NCI-H460 (cell line): ENCODE measurements around the gene WNK1. TPM values are rescaled to one million over a fixed set of nuclear protein-coding genes. Genes with fewer than 3 reads are reported as not detected.
A peak's percentile ranks its signal among the peaks of the same experiment; 100 is the strongest.
"Not testable (repeated sequence)": the region's sequence is repeated elsewhere in the genome, so short reads cannot be mapped to it uniquely, and the experiment has no call there.

Experiments used
- DNase-seq: peaks from one replicate; pipeline ENCODE4 v3.0.0-alpha.2; 2016; ENCODE audit warnings: low read depth; ENCODE audit errors: extremely low read depth
- total RNA-seq: library from RNA; depleted of rRNA; stranded (reverse); fragments of >200 nt; shearing (Covaris generic); gene quantifications from 2 replicates; pipeline ENCODE4 v1.2.3, GENCODE V29; 2014

The WNK1 gene
- total RNA-seq, 1 experiment from 2014 or later = 49.0 TPM

- no peak for DNase-seq
Measured at GRCh38 chr12:739349-739748, 13.0 kb upstream of the WNK1 start.

- no peak for DNase-seq
Measured at GRCh38 chr12:740921-741320, 11.5 kb upstream of the WNK1 start.

- DNase-seq = no peak
Measured at GRCh38 chr12:749751-750270, 2.6 kb upstream of the WNK1 start.

- DNase-seq = no peak
Measured at GRCh38 chr12:750366-751191, 1.8 kb upstream of the WNK1 start.

- DNase-seq = peak; percentile 91
Measured at GRCh38 chr12:751192-751998, 984 bp upstream of the WNK1 start.

GRCh38 chr12:752695-753610 lies 574 bp downstream of the WNK1 start:
- peak; percentile 47 for DNase-seq

GRCh38 chr12:753611-754472 lies 1.5 kb downstream of the WNK1 start:
- no peak for DNase-seq

DNA sequence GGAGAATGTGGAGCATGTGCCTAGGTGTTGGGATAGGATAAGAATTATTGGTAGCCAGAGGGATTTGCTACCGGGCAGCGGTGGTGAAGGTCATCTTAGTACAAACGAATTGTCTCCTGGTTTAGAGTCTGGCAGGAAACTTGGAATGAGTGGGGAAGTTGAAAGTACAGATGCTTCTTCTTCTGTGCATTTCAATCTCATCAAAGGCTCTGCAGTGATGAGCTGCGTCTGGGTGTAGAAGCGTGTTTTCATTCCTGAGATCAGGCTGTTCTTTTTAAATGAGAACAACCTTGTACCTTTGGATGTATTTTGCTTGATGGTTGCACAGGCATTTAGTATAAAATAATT lies 2.1 kb downstream of the WNK1 start:
- no peak for DNase-seq

DNA sequence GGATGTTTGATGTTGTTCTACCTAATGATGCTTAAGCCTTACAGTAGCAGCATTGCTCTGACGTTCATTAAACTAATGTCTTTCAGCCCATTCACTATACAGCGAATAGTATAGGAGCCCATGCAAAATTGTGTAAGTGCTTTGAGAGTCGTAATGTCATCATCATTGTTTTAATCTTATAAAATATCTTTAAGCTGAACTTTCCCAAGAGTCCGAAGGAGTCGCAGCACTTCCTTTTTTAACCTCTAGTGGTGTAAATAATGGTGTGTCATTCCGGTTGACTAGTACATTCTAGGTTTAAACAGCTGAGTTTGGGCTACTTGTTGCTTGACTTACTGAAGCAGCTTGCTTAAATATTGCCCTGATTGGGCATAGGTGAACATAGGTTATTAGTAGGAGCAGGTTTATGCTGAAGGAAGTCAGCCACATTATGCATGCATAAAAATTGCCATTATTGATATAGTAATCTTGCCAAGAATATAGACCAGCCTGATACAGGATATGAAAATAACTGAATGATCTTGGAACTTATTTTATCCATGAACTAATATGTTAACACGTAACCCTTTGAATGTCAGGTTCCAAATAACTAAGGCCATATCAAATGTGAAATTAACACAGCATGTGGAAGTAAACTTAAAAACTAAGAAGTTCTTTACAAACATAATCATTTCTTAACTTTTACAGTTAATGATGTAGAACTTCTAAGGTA lies 2.6 kb downstream of the WNK1 start:
- peak; percentile 49 for DNase-seq

GRCh38 chr12:759628-760027 lies 7.2 kb downstream of the WNK1 start:
- DNase-seq = no peak

DNA sequence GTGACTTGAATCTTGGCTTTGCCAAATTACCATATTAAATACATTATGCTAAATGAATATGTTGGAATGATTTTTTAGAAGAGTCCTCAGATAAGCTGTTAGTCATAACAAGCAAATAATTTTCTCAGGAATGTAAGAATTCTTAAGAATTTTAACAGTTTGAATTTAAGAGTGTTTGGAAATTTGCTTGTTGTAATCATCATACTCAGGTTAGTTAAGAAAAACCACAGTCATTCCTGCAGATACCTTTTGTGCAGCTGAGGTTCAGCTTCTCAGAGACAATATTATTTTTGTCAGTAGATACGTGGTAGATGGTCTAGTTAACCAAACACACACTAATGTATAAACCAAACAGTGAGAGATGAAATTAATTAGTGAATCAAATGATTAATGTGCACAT lies 8.9 kb downstream of the WNK1 start:
- no peak for DNase-seq

- no peak for DNase-seq
Measured at GRCh38 chr12:765840-766239, 13.5 kb downstream of the WNK1 start.

DNA sequence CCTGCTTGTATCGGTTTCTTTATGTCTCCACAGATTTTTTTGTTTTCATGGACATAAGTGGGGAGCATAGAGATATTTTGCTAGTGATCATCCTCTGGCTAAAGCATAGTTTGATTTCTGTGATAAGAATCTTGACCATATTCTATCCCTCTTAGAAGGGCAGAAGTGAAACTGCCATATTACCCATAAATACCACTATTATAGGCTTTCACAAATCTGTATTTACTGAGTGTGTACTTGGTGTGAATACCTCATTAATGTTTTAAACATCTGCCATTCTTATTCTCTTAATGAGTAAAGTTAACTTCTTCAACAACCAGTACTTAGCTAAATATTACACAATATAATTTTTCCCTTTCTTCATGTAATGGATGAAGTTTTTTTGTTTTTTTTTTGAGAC lies 16.1 kb downstream of the WNK1 start:
- no peak for DNase-seq

DNA sequence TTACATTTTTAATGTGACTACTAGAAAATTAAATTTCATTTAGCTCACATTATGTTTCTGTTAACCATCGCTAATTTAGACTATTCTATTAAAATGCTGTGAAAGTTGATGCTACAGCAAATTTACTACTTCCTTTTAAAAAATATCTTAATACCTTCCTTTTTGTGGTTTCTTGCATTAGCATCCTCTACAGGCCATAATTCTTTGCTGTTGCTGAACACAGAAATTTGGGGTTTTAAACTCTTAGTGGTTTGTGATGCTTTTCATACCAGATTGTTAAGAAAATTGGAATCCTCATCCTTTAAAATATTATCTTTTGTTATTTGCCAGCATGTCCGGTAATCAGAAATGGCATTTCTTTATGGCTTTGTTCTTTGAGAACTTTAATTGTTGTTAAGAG lies 18.1 kb downstream of the WNK1 start:
- DNase-seq = no peak

DNA sequence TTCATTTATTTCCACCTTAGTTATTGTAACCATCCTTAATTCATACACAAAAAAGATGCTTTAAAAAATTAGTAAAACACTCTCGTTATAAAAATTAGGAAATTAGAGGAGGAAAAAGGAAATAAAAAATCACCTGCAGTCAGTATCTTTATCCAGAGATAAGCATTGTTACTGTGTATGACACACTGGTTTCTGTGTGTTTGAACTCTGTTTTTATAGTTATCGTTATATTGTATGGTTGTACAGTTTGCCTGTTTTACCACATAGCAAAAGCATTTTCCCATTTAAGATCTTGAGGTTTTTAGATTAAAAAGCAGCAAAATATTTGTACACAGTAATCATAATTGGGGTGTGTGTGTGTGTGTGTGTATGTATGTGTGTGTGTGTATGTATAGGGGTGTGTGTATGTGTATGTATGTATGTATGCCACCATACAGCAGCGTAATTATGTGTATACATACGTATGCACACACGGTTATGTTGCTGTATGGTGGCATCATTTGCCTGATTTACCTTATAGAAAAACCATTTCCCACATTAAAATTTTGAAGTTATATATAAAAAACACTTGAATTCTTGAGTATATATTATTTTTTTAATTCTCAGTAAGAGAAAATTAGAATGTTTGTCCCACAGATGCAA lies 19.8 kb downstream of the WNK1 start:
- DNase-seq = no peak

GRCh38 chr12:774051-774614 lies 21.8 kb downstream of the WNK1 start:
- DNase-seq = no peak

DNA sequence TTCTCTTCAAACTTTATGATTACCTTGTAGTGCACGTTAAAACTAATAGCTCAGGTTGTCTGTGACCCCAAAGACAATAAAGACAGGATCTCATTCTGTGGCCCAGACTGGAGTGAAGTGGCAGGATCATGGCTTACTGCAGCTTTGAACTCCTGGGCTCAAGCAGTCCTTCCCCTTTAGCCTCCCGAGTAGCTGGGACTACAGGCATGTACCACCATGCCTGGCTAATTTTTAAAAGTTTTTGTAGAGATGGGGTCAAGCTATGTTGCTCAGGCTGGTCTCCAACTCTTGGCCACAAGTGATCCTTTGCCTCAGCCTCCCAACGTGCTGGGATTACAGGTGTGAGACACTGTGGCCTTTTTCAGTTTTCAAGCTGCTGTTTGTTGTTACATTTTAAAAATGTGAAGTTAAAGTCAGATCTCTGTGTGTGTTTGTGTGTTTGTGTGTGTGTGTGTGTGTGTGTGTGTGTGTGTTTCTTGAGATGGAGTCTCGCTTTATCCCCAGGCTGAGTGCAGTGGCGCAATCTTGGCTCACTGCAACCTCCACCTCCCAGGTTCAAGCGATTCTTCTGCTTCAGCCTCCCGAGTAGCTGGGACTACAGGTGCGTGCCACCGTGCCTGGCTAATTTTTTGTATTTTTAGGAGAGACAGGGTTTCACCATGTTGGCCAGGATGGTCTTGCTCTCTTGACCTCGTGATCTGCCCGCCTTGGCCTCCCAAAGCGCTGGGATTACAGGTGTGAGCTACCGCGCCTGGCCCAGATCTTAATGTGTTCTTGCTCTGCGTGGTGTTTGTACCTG lies 23.8 kb downstream of the WNK1 start:
- not testable (repeated sequence) for DNase-seq
